HG03196 (cell line): ENCODE results near the gene FAM53A.

Experiments
- ATAC-seq: cut with Tn5 transposase; IDR thresholded peaks from one replicate; pipeline ENCODE4 v1.9.1; 2021; ENCODE audit not compliant: unreplicated experiment

The FAM53A gene

GRCh38 chr4:1683736-1684505 is at the start of gene FAM53A:
FAM53A (minus strand) TSS chr4:1684313; CDS start chr4:1668741, 15,572 bp downstream.
- ATAC-seq, result peak; percentile 84

GRCh38 chr4:1732911-1733310 is 48.8 kb upstream of the FAM53A start:
- ATAC-seq, result no peak

- ATAC-seq, result no peak
Measured at GRCh38 chr4:1731180-1731579, 47.1 kb upstream of the FAM53A start.

- ATAC-seq, result no peak
Measured at GRCh38 chr4:1730532-1731135, 46.5 kb upstream of the FAM53A start.

GRCh38 chr4:1728061-1728980 is 44.2 kb upstream of the FAM53A start:
- ATAC-seq, result no peak

- no peak for ATAC-seq
Measured at GRCh38 chr4:1727117-1728031, 43.3 kb upstream of the FAM53A start.

- ATAC-seq, result no peak
Measured at GRCh38 chr4:1726146-1726934, 42.2 kb upstream of the FAM53A start.

- ATAC-seq, result no peak
Measured at GRCh38 chr4:1725521-1725920, 41.4 kb upstream of the FAM53A start.

- no peak for ATAC-seq
Measured at GRCh38 chr4:1723131-1723801, 39.2 kb upstream of the FAM53A start.

GRCh38 chr4:1722551-1723118 is 38.5 kb upstream of the FAM53A start:
- no peak for ATAC-seq

GRCh38 chr4:1721666-1722550 is 37.8 kb upstream of the FAM53A start:
- ATAC-seq, result no peak

GRCh38 chr4:1721003-1721665 is 37.0 kb upstream of the FAM53A start, which contains the start of the genes TACC3 and TMEM129:
TACC3 (plus strand) TSS chr4:1721521; CDS start chr4:1723422, 1,901 bp downstream.
TMEM129 (minus strand) TSS chr4:1721323; CDS start chr4:1720837, 486 bp downstream.
- peak; percentile 65 for ATAC-seq

GRCh38 chr4:1720163-1720983 is 36.3 kb upstream of the FAM53A start:
- peak; percentile 22 for ATAC-seq

- no peak for ATAC-seq
Measured at GRCh38 chr4:1718095-1718850, 34.2 kb upstream of the FAM53A start.
